Measurements from ENCODE around the gene TRABD2B. TPM values are rescaled to one million over a fixed set of nuclear protein-coding genes. Genes with fewer than 3 reads are reported as not detected.

Gene TRABD2B
- total RNA-seq, 3 donors from 2014 or later (not counting 1 experiment from before 2014, with no cell fraction given): not detected

GRCh38 chr1:47794530-47794929, 202.7 kb downstream of the TRABD2B start:
- intact Hi-C loops (cut with micrococcal nuclease): no loop called here
- no peak overlapping the region for H3K4me3 ChIP-seq (ENCODE audit: low read length)
- no peak overlapping the region for H3K4me3 Mint-ChIP-seq
- WGBS (ENCODE audit: insufficient coverage): 91% methylated on average over 9 of the region's 9 CpGs
- TF ChIP-seq, protein P1, sequence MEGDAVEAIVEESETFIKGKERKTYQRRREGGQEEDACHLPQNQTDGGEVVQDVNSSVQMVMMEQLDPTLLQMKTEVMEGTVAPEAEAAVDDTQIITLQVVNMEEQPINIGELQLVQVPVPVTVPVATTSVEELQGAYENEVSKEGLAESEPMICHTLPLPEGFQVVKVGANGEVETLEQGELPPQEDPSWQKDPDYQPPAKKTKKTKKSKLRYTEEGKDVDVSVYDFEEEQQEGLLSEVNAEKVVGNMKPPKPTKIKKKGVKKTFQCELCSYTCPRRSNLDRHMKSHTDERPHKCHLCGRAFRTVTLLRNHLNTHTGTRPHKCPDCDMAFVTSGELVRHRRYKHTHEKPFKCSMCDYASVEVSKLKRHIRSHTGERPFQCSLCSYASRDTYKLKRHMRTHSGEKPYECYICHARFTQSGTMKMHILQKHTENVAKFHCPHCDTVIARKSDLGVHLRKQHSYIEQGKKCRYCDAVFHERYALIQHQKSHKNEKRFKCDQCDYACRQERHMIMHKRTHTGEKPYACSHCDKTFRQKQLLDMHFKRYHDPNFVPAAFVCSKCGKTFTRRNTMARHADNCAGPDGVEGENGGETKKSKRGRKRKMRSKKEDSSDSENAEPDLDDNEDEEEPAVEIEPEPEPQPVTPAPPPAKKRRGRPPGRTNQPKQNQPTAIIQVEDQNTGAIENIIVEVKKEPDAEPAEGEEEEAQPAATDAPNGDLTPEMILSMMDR (IDR thresholded peaks at IDR 0.05): no peak
- ATAC-seq (no peak), DNase-seq (no peak)
- H3K4me1 ChIP-seq (ENCODE audit: control insufficient read depth, insufficient read depth, low read length): no peaks in the 10 kb centered on the region
- H3K36me3 Mint-ChIP-seq: no peaks in the 10 kb centered on the region
- no peaks in the 10 kb centered on the region for H3K9me3 ChIP-seq (ENCODE audit: control insufficient read depth, insufficient read depth, low read length)
- H3K9me3 Mint-ChIP-seq: no peaks in the 10 kb centered on the region
- H3K27me3 ChIP-seq (ENCODE audit: control insufficient read depth, insufficient read depth, low read length): no peaks in the 10 kb centered on the region
- peaks cover 0 to 3% of the 10 kb centered on the region in 2 donors for H3K27me3 Mint-ChIP-seq (ENCODE audit: low read depth in 2 of 2)
- no peak overlapping the region for H3K27ac Mint-ChIP-seq
- H3K4me1 Mint-ChIP-seq: no peaks in the 10 kb centered on the region
- no peaks in the 10 kb centered on the region for H3K36me3 ChIP-seq (ENCODE audit: control insufficient read depth, insufficient read depth, low read length)
- no peak overlapping the region for H3K27ac ChIP-seq (ENCODE audit: low read length)

DNA sequence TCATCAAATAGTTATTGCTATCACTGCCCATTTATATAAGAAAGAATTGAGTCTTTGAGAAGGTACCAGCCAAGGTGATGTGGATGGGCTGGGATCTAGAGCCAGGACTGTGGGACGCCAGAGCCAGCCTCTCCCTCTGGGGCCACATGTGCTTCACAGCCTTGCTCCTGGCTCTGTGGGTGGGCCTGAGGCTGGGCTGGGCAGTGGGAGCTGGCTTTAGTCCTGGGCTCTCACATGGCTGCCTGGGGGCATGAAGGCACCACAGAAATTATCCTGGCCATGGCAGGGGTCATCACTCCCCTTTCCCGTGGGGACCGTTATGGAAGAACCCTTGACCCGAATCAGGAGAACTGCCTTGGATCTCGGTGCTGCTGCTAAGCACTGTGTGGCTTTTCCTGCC, 203.1 kb downstream of the TRABD2B start:
- no peaks in the 10 kb centered on the region for H3K9me3 ChIP-seq (ENCODE audit: control insufficient read depth, insufficient read depth, low read length)
- no peak for ATAC-seq
- no peak overlapping the region for H3K4me3 Mint-ChIP-seq
- H3K27me3 Mint-ChIP-seq (ENCODE audit: low read depth in 2 of 2): peaks cover 0 to 3% of the 10 kb centered on the region in 2 donors
- TF ChIP-seq, protein P1 (IDR thresholded peaks at IDR 0.05): no peak
- no peaks in the 10 kb centered on the region for H3K4me1 ChIP-seq (ENCODE audit: control insufficient read depth, insufficient read depth, low read length)
- no peaks in the 10 kb centered on the region for H3K27me3 ChIP-seq (ENCODE audit: control insufficient read depth, insufficient read depth, low read length)
- H3K27ac Mint-ChIP-seq: no peak overlapping the region
- no peak overlapping the region for H3K4me3 ChIP-seq (ENCODE audit: low read length)
- intact Hi-C loops (cut with micrococcal nuclease): no loop called here
- H3K9me3 Mint-ChIP-seq: no peaks in the 10 kb centered on the region
- H3K27ac ChIP-seq (ENCODE audit: low read length): no peak overlapping the region
- no peaks in the 10 kb centered on the region for H3K4me1 Mint-ChIP-seq
- WGBS (ENCODE audit: insufficient coverage): 78% methylated on average over 5 of the region's 5 CpGs
- no peak for DNase-seq
- no peaks in the 10 kb centered on the region for H3K36me3 Mint-ChIP-seq
- H3K36me3 ChIP-seq (ENCODE audit: control insufficient read depth, insufficient read depth, low read length): no peaks in the 10 kb centered on the region

- Mint-ChIP-seq H3K36me3 (no peaks in the 10 kb centered on the region), H3K9me3 (no peaks in the 10 kb centered on the region), H3K27ac (no peak overlapping the region), H3K4me1 (no peaks in the 10 kb centered on the region), H3K4me3 (no peak overlapping the region), H3K27me3 (ENCODE audit: low read depth in 2 of 2) (peaks cover 0 to 3% of the 10 kb centered on the region in 2 donors)
- H3K4me3 ChIP-seq (ENCODE audit: low read length): no peak overlapping the region
- intact Hi-C loops (cut with micrococcal nuclease): no loop called here
- no peaks in the 10 kb centered on the region for H3K36me3 ChIP-seq (ENCODE audit: control insufficient read depth, insufficient read depth, low read length)
- no peak overlapping the region for H3K27ac ChIP-seq (ENCODE audit: low read length)
- no peaks in the 10 kb centered on the region for H3K4me1 ChIP-seq (ENCODE audit: control insufficient read depth, insufficient read depth, low read length)
- H3K9me3 ChIP-seq (ENCODE audit: control insufficient read depth, insufficient read depth, low read length): no peaks in the 10 kb centered on the region
- no peaks in the 10 kb centered on the region for H3K27me3 ChIP-seq (ENCODE audit: control insufficient read depth, insufficient read depth, low read length)
- no peak for ATAC-seq
- no peak for DNase-seq
- TF ChIP-seq, protein P1 (IDR thresholded peaks at IDR 0.05): no peak
Observed at GRCh38 chr1:47793563-47793962, 203.6 kb downstream of the TRABD2B start.

GRCh38 chr1:47792779-47793178, 204.4 kb downstream of the TRABD2B start:
- WGBS (ENCODE audit: insufficient coverage): 84% methylated on average over 3 of the region's 3 CpGs
- DNase-seq: no peak
- intact Hi-C loops (cut with micrococcal nuclease): no loop called here
- Histone ChIP-seq H3K27ac (ENCODE audit: low read length) (no peak overlapping the region), H3K27me3 (ENCODE audit: control insufficient read depth, insufficient read depth, low read length) (no peaks in the 10 kb centered on the region), H3K4me3 (ENCODE audit: low read length) (no peak overlapping the region), H3K9me3 (ENCODE audit: control insufficient read depth, insufficient read depth, low read length) (no peaks in the 10 kb centered on the region), H3K4me1 (ENCODE audit: control insufficient read depth, insufficient read depth, low read length) (no peaks in the 10 kb centered on the region), H3K36me3 (ENCODE audit: control insufficient read depth, insufficient read depth, low read length) (no peaks in the 10 kb centered on the region)
- Mint-ChIP-seq H3K36me3 (no peaks in the 10 kb centered on the region), H3K4me1 (no peaks in the 10 kb centered on the region), H3K27ac (no peak overlapping the region), H3K27me3 (ENCODE audit: low read depth in 2 of 2) (peaks cover 0 to 3% of the 10 kb centered on the region in 2 donors), H3K9me3 (no peaks in the 10 kb centered on the region), H3K4me3 (no peak overlapping the region)
- TF ChIP-seq, protein P1 (IDR thresholded peaks at IDR 0.05): no peak
- no peak for ATAC-seq

Data from natural killer cell (primary cell).